Stimulated activated CD8-positive, alpha-beta memory T cell treated with anti-CD3 and anti-CD28 coated beads, Interleukin-15, amount 100 ng/mL, for 1 hour (primary cell): ENCODE results near the gene TMEM204.

Source experiments
- DNase-seq: peaks from one replicate; pipeline ENCODE4 v3.0.0-alpha.2; 2020; ENCODE audit warnings: low read depth

TMEM204 gene

GRCh38 chr16:1538804-1539520, 5.5 kb downstream of the TMEM204 start:
- DNase-seq = no peak

DNA sequence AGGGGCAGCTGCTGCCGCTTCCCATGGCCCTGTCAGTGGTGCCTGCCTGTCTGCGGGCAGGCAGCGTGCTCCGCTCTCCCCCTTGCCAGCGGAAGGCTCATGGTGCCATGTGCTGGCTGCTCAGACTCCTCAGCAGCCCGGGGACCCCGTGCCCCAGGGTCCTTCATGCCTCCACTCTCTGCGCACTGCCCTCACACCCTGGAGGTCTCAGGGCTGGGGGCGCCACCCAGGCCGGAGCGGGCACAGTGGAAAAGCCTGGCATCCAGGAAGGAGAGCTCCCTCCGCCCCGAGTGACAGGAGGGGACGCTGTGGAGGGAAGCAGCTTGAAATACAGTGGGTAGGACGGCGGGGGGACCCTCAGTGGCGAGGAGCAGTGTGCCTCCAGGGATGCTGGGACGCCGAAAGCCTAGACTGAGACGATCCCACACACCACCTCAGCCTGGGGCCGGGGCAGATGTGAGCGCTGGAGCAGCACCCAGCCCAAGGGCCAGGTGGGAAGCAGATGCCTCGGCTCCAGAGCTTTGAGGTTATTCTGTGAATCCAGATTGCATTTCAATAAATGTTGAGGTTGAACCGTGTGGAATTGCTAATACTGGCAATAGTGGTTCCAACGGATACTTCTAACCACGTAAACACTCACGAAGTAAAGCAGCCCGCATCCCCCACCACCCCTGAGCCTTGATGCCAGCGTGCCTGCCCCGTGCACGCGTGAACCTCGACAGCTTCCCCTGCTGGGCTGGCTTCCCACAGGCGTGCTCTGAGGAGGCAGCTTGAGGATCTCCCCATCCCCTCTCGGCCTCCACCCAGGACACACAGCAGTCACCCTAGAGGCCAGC, 6.5 kb downstream of the TMEM204 start:
- DNase-seq = no peak

DNA sequence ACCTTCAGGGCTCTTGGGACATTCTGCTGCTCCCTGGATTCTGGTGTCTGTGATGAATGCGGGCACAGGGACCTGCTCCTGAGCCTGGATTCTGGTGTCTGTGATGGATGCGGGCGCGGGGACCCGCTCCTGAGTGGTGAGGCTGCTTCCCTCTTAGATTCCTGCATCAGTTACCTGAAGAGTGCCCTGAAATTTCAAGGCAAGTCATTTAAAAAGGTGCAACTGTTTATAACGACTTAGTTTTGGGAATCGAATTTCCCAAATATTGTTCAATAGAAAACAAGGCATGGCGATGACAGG, 7.0 kb downstream of the TMEM204 start:
- DNase-seq = no peak

- no peak for DNase-seq
Measured at GRCh38 chr16:1541293-1542165, 8.1 kb downstream of the TMEM204 start.

GRCh38 chr16:1542166-1542500, 8.7 kb downstream of the TMEM204 start:
- DNase-seq = no peak

GRCh38 chr16:1542533-1542932, 9.1 kb downstream of the TMEM204 start:
- no peak for DNase-seq

DNA sequence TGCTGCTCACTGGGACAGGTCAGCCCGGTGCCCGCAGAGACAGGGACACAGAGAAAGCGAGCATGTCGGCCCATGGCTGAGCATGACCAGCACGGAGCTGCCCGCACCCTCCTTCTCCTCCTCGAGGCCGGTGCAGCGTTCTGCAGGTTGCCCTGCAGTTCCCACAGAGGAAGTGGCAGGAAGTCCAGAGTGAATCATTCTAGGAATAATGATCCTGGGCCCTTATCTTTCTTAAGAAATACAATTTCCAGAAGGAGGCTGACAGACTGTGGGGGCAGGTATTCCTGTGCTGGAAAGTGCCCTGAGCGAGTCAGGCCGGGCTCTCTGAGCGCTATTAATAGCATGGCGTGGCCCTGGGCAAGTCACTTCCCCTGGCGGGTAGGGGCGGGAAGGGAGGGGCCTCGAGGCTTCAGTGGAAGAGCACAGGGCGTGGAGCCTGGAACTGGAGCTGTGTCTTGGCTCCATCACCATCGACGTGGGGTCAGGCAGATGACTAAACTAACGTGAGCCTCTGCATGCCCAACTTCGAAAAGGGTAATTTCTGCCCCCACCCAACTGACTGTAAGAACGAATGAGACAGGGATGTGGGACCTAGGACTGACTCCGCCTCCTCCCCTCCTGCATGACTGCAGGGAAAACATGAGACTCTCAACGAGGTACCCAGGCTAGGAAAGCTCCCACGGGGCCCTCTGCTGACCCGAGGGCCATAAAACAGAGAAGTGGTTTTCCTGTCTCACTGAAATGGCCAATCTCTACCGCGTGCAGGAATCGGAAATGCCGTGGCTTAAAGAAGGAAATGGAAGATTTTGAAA, 9.8 kb downstream of the TMEM204 start:
- DNase-seq = no peak

DNA sequence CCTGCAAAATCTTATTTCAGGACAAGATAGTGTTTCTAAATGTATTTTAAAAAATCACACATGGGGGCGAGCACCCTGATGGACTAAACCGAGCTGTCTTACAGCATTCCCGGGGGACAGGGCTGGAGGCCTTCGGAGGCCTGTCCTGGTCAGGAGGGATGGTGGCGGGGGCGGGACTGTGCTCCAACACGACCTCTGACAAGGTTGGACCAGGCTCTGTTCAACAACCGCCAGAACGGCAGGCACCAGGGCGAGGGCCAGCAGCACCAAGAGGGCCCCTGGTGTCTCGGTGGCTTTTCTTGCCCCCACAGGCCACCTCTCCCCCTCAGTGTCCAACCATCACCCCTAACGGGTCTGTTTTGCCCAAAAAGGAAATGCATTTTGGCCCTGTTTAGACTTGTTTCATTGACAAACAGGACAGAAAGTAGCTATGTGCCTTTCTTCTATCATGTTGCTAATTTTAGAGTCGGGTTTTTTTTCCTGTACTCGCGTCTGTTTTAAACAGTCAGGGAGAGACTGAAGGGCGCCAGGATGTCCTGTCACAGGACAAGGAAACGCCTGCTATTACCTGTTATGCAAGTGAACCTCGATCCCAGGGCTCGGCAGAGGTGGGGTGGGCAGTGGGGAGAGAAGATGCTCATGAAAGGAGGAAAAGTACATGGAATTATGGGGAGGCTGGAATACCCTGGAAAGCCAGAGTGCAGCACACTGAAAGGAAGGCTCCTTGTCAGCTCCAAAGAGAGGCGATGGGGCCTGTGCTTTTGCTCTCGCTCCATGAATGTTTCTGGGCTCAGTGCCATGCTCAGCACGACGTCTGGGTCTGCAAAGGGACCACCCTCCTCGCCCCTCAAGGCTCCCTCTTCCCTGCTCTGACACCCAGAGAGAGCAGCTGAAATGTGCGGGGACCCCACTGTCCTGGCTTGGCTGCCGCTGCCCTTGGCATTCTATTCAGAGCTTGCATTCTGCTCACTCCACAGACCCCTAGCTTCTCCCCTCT, 11.9 kb downstream of the TMEM204 start:
- DNase-seq = no peak

GRCh38 chr16:1546430-1546829, 13.0 kb downstream of the TMEM204 start:
- DNase-seq = no peak

GRCh38 chr16:1548233-1548632, 14.8 kb downstream of the TMEM204 start:
- DNase-seq = no peak

DNA sequence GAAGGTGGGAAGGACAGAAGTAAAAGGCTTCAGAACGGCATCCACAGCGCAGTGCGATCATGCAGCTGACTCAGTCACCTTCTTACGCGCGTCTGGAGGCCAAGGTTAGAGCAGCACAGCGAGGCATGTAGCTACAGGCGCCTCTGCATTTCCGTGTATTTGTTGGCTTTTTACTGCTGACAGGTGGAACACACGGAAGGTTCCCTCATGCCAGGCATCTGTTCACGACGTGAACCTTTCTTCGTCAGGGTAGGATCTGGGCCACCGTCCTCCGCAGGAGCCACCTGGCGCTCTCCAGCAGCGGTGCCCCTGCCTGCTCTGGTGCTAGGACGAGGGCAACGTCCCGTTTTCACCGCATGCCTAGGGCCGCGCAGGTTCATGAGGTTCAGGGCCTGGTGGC, 15.3 kb downstream of the TMEM204 start:
- no peak for DNase-seq

DNA sequence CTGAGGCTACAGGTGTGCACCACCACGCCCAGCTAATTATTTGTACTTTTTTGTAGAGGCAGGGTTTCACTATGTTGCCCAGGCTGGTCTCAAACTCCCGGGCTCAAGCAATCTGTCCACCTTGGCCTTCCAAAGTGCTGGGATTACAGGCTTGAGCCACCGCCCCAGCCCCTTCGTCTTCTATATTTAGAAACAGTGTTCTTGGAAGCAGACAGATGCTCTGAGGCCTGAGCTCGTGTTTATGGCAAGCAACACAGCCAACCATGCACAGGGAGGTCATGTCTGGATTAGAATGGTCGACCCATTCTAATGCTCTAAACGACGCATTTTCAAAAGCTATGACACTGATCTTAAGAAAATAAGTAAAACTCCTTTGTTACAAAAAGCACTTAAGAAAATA, 16.6 kb downstream of the TMEM204 start:
- DNase-seq = no peak

DNA sequence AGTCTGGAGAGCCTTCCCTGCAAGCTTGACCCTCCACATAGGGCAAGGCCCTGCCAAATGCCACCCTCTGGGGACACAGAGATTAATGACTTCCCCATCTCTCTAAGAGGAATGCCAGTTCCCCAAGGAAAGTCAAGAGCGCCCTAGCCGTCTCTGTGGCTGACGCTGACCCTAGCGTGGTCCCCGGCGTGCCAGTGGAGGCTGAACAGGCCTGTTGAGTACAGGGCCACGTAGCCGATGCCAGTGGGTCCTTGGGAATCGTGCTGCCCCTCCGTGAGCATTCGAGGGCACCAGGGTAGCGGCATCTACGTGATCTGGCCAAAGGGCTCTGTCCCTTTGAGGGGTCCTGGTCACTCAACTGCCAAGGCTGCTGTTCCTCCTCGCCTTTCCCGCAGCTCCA, 17.2 kb downstream of the TMEM204 start:
- DNase-seq = no peak

DNA sequence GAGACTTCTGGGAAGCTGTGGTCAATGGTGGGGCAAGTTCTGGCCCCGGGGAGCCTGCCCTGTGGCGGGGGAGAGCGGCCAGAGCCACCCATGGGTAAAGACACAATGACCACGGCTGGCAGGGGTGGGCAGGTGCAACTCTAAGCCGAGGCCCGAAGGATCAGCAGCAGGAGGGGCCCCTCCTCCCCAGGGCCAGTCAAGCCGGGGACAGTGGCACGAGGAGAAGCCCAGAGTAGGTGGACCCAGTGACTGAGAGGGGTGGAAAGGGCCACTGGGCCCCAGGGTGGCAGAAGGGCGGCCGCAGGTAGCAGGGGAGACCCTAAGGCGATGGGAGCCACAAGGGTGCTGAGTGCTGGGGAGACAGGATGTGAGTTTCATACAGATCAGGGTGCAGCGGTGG, 17.7 kb downstream of the TMEM204 start:
- no peak for DNase-seq

- no peak for DNase-seq
Measured at GRCh38 chr16:1552129-1552528, 18.7 kb downstream of the TMEM204 start.

DNA sequence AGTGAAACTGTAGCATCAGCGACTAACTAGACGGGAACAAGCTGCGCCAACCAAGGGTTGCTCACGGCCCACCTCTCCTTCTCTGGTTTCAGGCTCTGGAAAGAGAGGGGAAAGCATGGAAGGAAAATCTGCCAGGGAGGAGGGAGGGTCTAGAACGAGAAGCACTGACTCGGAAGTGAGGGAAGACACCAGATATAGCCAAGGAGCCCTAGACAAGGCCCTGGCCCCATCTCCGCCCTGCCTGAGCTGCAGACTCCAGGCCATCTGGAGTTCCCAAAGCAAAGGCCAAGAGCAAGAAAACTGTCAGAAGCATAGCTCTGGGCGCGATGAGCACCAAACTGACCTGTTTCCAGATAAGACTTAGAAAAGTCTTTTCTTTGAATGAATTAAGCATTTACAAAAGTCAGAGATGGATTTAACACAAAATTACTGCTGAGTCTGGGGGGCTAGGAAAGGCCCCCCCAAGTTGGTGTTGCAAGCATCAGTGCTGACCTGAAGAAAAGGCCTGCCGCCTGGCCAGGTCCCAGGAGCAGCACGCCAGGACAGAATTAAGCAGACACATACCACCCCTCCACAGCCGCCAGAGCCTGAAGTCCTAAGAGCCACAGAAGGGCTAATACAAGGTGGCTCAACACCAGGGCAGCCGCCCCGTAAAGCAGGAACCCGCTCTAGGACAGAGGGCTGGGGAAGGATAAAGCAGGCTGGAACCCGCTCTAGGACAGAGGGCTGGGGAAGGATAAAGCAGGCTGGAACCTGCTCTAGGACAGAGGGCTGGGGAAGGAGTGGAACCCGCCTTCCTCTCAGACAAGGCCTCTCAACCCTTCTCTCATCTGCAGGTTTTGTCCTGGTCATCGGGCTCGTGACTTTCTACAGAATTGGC, 20.7 kb downstream of the TMEM204 start:
- DNase-seq = no peak

GRCh38 chr16:1554826-1555445, 21.5 kb downstream of the TMEM204 start:
- no peak for DNase-seq

- DNase-seq = no peak
Measured at GRCh38 chr16:1556254-1556653, 22.8 kb downstream of the TMEM204 start.

GRCh38 chr16:1557074-1557473, 23.6 kb downstream of the TMEM204 start:
- DNase-seq = no peak
